Measurements from ENCODE around the gene KCNMA1. TPM values are rescaled to one million over a fixed set of nuclear protein-coding genes. Genes with fewer than 3 reads are reported as not detected.
"Not testable (repeated sequence)": the region's sequence is repeated elsewhere in the genome, so short reads cannot be mapped to it uniquely, and the experiment has no call there.

Gene KCNMA1
- total RNA-seq, 1 donor from 2014 or later, result 44.0 TPM

DNA sequence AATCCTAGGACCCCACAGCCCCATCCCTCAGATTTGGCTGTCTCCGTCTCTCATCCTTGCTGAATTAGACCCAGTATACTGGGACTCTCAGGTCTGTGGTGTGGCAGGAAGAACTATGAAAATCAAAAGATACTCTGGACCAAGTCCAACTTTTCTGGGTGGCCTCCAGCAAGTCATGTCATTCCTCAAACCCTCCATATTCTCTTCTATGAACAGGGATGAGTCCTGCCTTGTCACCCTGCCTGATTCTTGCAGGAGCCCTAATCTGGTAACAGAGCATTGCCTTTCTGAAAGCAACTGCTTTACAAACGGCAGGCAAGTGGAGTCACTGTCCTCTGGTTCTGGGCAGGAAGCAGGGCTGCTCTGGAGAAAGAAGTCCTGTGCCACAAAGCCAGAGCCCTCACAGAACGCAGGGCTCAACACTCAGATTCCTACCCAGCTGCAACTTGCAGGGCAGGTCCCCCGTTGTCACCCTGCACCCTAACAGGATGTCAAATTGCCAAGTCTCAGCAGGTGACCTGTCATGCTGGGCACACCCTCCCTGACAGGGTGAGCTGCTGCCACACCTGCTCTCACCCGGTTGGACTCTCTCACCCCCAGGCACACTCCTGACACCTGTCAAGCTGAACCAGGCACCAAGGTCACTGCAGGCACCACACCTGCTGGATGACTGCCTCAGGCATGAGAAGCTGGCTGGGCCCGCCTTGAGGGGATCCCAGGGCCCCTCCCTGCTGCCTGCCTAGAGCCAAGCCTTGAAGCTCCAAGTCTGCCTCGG is 227.7 kb downstream of the KCNMA1 start:
- ATAC-seq (peak; percentile 56), DNase-seq (ENCODE audit: low spot score) (no peak)

DNA sequence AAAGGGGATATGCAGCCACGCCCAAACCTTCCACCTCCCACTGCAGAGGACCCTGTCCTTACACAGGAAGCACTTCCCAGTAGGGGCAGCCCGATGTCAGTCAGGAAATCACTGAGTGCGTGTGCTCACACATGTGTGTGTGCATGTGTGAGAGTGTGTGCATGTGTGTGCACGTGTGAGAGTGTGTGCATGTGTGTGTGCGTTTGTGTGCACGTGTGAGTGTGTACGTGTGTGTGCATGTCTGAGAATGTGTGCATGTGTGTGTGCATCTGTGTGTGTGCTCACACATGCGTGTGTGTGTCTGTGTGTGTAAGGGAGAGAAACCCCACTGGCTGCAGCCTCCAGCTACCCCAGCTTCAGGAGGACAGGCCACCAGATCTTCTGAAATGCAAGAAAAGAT is 229.3 kb downstream of the KCNMA1 start:
- DNase-seq (ENCODE audit: low spot score) (no peak), ATAC-seq (no peak)

DNA sequence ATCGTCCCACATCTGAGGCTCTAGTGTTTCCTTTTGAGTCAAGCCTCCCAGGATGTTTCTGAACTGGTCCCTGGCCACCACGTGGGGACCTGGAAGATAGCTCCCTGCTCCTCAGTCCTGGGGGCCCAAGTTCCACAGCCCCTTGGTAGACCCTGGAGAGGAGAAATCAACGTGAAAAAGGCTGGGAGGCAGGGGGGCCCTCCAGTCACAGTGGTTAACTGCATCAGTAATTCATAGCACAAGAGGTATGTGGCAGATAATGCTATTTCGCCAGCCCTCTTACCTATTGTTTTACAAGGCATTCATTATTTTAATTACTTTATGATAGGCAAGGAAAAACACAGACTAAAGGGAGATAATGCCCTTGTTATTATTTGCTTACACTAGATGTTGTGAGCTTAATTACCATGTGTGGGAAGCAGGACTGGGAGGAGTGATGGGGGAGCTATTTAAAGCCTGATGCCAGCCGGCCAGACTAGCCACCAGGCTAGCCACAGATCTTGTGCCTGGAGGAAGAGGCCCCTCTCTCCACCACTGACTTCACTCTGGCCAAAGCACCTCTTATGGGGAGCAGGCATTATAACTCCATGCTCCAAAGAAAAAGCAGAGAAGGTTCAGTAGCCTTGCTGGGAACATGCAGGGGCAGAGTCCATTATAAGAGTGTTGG is 230.7 kb downstream of the KCNMA1 start:
- peak; percentile 60 for ATAC-seq

GRCh38 chr10:77405771-77406241 is 231.8 kb downstream of the KCNMA1 start:
- peak; percentile 65 for ATAC-seq
- DNase-seq (ENCODE audit: low spot score), result no peak

More for the DNA sequence above, 230.7 kb downstream of the KCNMA1 start:
- DNase-seq (ENCODE audit: low spot score), result no peak

- DNase-seq (ENCODE audit: low spot score), result no peak
Measured at GRCh38 chr10:77404810-77405209, 232.8 kb downstream of the KCNMA1 start.

GRCh38 chr10:77403761-77404160 is 233.8 kb downstream of the KCNMA1 start:
- DNase-seq (ENCODE audit: low spot score), result no peak
- ATAC-seq, result no peak

More at GRCh38 chr10:77404810-77405209, 232.8 kb downstream of the KCNMA1 start:
- no peak for ATAC-seq

DNA sequence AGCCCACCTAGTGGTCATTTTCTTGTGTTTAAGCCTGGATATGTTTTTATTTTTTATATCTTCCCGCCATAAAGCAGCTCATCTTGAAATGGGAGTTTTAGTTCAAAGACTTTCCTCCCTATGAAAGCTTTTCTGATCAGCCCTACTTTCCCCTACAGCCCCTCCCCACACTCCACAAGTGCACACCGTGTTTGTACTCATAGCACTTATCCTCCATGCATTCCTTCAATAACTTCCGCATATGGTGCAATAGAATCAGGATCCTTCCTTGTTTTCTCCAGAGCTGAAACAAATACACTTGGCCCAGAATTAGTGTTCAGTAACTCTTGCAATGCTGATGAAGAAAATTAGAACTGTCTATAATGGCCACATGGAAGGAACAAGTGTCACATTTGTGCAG is 235.9 kb downstream of the KCNMA1 start:
- no peak for DNase-seq (ENCODE audit: low spot score)
- no peak for ATAC-seq

DNA sequence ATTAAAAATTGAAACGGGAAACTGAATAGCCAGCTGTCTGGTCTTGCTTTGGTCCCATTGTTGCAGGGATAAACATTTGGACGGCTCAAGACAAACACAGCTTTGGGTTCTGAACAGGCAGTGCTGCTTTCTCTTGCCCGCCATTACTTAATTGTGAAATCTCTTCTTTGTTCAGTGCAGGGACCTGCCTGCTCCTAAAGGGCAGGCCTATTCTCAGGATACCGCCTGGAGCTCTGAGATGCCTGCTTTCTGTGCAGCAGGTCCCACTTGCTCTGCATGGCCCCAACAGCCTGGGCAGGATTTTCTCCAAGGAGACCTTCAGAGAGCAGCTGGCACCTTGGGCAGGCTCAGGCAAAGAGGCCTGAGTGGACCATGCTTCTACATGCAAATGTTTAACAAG is 237.6 kb downstream of the KCNMA1 start:
- ATAC-seq (peak; percentile 41), DNase-seq (ENCODE audit: low spot score) (no peak)

GRCh38 chr10:77398986-77399755 is 238.4 kb downstream of the KCNMA1 start:
- no peak for DNase-seq (ENCODE audit: low spot score)
- ATAC-seq, result no peak

DNA sequence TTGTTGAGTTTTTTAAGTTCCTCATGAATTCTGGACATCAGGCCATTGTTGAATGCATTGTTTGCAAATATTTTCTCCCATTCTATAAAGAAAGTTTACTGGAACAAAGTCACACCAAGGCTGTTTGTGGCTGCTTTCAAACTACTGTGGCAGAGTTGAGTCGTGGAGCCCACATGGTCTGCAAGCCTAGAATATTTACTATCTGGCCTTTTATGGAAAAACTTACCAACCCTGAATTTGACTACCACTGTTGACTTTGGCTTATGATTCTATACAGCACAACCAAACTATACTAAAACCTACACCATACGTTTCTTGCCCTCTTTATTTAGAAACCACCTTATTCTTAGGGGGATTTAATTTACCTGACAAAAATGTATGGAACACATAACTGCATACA is 239.1 kb downstream of the KCNMA1 start:
- ATAC-seq (no peak), DNase-seq (ENCODE audit: low spot score) (no peak)

- ATAC-seq (no peak), DNase-seq (ENCODE audit: low spot score) (no peak)
Measured at GRCh38 chr10:77397103-77397502, 240.5 kb downstream of the KCNMA1 start.

GRCh38 chr10:77396290-77396689 is 241.3 kb downstream of the KCNMA1 start:
- DNase-seq (ENCODE audit: low spot score) (no peak), ATAC-seq (no peak)

DNA sequence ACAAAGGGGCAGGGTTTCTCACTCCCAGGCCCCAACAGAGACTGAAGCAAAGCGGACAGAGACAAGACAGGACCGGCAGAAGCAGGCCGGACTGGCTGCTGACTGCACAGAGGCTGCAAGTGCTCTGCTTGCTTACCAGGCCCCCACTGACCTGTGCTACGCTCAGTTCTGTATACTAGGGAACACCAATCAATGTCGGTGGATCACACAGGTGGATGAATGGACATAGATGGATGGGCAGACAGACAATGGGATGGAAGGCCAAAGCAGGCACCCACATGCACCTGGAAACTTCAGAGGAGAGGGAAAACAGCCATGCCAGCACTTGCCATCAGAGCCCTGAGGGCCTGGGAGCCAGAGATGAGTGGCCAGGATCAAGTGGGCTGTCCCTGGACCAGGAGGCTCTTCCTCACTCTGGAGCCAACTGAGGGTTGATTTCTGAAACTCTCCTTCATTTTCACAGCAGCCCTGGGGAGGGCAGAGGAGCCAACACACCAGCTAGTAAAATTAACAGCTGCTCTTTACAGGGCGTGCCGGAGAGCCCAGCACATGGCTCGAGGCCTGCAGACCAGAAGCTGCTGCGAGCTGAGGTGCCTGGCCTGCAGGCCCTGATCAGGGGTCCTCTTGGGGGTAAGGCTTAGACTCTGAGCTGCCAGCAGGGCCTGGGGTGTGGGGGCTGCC is 243.6 kb downstream of the KCNMA1 start:
- no peak for ATAC-seq
- no peak for DNase-seq (ENCODE audit: low spot score)

DNA sequence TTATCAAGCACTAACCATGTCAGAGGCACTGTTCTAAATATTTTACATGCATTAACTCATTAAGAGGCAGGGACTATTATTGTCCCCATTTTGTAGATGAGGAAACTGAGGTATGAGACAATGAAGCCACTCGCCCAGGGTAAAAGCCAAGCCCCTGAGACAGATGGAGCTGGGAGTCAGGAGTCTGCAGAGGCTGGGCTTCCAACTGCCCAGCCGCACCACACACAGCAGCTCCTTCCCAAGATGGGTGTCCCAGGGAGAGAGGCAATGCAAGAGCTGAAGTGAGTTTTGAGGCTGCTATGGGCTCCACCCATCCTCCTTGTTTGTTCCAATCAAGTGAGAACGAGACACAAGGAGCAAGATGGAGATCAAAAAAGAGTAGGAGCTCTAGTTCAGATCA is 244.2 kb downstream of the KCNMA1 start:
- ATAC-seq, result no peak

DNA sequence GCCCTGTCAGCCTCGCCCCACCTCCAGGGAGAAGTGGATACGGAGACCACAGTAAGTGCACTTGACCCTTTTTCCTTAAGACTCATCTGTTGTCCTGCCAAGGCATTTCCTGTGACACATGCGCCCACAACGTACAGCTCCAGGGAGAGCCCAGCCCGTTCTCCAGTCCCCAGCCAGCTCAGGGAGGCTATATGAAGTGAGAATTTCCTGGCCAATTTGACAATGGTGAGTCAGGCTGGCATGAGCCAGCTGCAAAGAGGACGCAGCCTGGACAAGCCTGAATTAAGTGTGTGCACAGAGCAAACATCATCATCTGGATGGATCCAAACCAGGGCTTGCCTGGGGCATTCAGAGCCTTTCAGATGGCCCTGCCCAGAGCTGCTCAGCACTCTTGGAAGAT is 244.8 kb downstream of the KCNMA1 start:
- DNase-seq (ENCODE audit: low spot score), result no peak
- peak; percentile 30 for ATAC-seq

More for the DNA sequence above, 244.2 kb downstream of the KCNMA1 start:
- no peak for DNase-seq (ENCODE audit: low spot score)

DNA sequence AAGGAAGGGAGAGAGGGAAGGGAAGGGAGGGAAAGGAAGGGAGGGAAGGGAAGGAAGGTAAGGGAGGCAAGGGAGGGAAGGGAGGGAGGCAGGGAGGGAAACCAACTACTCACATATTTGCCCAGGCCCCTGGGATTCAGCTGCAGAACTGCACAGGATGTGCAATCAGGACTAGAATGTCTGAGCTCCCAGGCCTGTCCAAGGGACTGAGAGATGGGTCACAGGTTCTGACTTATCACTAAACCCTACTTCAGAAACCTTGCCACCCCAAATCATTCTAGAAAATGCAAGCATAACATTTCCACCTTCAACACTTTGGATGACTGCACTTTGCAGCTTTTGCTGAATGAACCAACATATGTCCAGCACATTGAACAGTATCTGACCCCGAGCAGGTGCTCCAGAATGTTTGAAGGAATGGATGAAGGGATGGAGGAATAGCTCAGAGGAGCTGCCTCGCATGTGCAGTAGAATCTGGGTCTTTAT is 245.3 kb downstream of the KCNMA1 start:
- DNase-seq (ENCODE audit: low spot score) (no peak), ATAC-seq (peak; percentile 41)

GRCh38 chr10:77391605-77392235 is 245.9 kb downstream of the KCNMA1 start:
- peak; percentile 90 for ATAC-seq
- peak; percentile 74 for DNase-seq (ENCODE audit: low spot score)

GRCh38 chr10:77390481-77390891 is 247.1 kb downstream of the KCNMA1 start:
- no peak for DNase-seq (ENCODE audit: low spot score)
- ATAC-seq, result no peak

DNA sequence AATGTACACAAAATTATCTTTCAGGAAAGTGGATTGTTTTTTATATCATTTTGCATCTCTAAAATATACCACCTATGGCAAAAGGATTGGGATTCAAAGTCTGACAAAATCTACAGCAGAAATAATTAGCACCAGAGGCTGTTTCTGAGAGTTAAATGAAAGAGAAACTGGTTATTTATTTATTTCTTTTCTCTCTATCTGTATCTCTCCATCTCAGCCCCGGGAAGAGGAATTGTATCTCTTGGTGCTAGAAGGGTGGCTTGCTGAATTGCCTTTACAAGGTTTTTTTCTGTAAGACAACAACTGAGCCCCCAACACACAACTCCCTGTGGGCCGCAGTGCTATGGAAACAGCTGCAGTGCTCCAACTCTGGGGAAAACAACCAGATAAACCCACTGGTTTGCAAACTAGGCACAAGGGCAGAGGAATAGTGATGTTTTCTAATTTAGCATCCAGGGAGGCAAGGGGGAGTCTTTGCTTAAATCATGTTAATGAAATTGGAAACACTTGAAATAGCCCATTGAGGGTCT is 249.0 kb downstream of the KCNMA1 start:
- ATAC-seq (no peak), DNase-seq (ENCODE audit: low spot score) (no peak)

- DNase-seq (ENCODE audit: low spot score); ATAC-seq: not testable (repeated sequence)
Measured at GRCh38 chr10:77387701-77388100, 249.9 kb downstream of the KCNMA1 start.
